ENCODE data around the gene NMT1.

GRCh38 chr17:45123930-45124796 is 63.0 kb downstream of the NMT1 start:
- no peak for TF ChIP-seq CTCF (IDR thresholded peaks at IDR 0.05)
- no peak for TF ChIP-seq POLR2A (IDR thresholded peaks at IDR 0.05; ENCODE audit: low read depth)
- TF ChIP-seq POLR2AphosphoS5 (IDR thresholded peaks at IDR 0.05): peak; percentile 40 to 45

Data from esophagus muscularis mucosa (tissue), 3 donors.